HG02973 (cell line): ENCODE results near the gene SAMHD1.
"Not testable (repeated sequence)": the region's sequence is repeated elsewhere in the genome, so short reads cannot be mapped to it uniquely, and the experiment has no call there.

Experiments
- ATAC-seq: cut with Tn5 transposase; IDR thresholded peaks from one replicate; pipeline ENCODE4 v1.9.1; 2021; ENCODE audit warnings: moderate library complexity; ENCODE audit not compliant: unreplicated experiment

Gene SAMHD1

DNA sequence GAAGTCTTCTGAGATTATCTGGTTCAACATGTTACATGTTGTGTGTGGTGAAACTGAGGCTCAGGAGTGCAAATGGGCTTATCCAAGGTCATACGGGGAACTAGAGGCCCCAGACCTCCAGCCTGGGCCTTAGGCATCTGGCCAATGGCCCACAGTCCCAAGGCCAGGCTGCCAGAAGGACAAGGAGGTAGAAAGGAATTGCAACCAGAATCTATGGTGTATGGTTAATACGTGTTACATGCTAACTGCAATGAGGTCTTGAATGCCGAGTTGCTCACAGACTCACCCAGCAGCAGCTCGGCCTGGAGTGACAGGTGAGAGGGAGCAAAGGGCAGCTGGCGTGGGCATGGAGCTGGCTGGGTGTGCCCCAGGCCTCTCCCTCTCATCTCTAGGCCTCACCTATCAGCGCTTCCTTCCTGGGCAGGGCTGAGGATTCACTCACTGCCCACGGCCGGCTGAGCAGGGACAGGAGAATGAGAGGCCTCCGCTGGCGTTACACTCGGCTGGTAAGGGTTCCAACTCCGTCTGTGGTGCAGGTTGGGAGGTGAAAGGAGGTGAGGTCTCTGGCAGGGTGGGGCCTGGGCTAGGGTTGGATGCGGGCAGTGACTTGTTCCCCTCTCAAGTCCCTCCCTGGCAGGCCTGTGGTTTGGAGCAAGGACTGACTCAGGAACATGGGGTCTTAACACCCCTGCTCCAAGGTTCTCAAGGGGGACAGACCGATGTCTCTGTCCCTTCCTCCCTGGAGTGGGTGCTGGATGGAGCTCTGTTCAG is 75.6 kb downstream of the SAMHD1 start, which contains the start of gene TLDC2:
TLDC2 (plus strand) TSS at position 437 of the 771 bp plus-strand sequence; CDS start at position 474, 37 bp downstream.
- no peak for ATAC-seq

DNA sequence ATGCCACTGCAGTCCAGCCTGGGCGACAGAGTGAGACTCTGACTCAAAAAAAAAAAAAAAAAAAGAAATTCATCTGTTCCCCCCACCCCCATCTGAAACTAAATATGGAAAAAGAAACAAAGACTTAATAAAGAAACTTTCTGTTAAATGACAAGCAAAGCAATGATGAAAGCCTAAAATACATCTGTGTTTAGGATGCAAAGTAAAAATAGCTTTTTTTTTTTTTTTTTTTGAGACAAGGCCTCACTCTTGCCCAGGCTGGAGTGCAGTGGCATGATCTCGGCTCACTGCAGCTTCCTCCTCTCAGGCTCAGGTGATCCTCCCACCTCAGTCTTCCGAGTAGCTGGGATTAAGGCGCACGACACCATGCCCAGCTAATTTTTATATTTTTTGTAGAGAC is 76.4 kb downstream of the SAMHD1 start:
- ATAC-seq, result not testable (repeated sequence)

DNA sequence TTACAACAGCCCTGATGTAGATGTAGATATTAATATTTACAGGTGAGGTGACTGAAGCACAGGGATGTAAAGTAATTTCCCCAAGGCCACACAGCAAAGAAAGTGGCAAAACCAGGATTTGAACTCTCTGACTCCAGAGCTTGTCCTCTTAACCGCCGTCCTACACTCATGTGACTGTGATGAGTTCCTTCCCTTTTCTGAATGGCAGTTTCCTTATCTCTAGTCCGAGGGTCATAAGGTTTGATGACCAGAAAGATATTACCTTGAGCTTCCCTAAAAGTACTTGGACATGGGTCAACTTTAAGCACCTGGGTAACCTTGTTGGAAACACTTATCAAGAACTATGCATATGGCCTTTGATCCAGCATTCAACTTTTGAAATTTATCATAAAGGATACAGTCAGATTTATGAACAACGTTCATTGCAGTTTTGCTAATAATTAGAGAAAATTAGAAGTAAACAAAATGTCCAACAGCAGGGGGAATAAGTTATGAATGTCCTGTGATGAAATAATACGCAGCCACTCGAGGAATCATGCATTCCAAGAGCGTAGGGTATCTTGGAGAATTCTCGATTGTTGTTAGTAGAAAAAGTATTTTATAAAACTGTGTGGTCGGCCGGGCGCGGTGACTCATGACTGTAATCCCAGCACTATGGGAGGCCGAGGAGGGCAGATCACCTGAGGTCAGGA is 77.9 kb downstream of the SAMHD1 start:
- no peak for ATAC-seq

DNA sequence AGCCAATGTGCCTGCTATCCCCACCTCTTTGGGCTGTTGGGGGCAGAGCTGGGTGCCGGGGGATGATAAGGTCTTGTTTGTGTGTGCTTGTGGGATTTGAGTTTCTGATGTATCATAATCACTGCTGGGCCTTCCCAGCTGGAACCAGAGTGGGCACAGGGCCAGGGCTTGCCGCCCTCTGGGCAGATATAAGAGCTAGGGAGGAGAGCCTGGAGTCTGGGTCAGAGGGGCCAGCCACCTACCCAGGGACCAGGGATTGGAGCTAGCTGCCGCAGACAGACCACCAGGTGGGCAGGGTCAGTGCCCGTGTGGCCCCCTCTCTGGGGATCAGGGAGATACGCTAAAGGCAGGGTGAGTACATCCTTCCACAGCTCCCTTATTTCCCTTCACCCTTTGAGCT is 78.7 kb downstream of the SAMHD1 start:
- ATAC-seq, result no peak

DNA sequence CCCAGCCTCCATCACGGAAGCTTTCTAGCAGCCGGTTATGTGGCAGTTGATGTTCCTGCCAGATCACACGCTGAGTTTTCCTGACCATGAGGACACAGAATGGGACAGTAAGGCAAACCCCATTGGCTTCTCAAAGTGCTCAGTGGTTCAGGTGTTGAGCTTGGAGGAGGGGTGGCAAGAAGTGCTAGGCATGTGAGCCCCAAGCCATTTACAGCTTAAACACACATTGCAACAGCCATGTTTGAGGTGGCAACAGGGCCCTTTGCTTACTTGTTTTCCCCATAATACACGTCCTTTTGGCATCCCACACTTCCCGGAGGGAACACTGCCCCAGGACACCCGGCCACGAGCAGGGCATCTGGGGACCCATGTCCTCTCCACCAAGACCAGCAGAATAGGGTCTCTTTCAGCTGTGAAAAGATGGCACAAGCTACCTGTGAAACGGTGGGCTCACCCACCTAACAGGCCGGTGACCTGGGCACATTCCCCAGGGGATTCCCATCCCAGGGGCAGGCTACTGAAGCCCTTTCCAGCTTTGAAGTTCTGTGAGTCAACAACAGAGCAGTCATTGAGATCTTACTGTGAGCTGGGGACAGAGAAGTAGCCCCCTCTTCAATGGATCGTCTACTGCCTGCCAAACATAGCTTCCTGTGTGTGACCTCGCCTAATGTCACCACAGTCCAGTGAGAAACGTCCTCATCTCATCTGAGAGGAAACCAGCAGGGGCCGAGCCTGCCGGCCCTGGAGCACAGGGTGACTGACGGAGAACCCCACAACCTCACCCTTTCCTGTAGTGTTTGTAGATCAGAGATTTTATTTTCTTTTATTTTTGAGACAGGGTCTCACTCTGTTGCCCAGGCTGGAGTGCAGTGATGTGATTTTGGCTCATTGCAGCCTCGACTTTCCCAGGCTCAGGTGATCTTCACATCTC is 79.6 kb downstream of the SAMHD1 start:
- no peak for ATAC-seq

DNA sequence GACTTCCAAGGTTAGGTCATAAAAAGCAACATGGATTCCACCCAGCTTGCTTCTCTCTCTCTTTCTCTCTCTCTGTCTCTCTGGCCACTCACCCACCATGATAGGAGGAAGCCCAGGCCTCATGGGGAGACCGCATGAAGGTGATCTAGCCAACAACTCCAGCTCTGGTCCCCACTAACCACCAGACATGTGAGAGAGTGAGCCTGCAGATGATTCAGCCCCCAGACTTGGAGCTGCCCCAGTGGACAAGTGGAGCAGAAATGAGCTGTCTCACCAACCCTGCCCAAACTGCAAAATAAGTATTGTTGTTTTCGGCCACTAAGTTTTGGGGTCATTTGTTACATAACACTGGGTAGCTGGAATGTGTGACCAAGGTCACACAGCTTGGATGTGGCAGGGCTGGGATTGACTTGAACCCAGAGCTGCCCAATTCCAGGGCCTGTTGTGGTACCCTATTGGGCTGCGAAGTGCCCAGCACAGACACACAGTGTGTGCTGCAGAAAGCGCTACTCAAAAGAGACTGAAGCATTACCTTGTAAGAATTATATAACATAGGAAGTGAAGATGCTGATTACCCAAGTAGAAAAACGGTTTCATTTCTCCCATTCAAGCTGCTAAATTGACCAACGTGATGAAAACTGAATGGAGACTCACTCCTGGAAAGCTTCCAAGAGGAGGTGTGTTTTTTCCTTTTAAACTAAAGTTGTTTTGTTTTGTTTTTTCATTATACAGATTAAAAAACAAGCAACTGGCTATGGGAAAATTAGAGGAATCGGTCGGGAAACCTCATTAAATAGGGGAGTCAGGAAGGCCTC is 84.6 kb downstream of the SAMHD1 start:
- no peak for ATAC-seq

DNA sequence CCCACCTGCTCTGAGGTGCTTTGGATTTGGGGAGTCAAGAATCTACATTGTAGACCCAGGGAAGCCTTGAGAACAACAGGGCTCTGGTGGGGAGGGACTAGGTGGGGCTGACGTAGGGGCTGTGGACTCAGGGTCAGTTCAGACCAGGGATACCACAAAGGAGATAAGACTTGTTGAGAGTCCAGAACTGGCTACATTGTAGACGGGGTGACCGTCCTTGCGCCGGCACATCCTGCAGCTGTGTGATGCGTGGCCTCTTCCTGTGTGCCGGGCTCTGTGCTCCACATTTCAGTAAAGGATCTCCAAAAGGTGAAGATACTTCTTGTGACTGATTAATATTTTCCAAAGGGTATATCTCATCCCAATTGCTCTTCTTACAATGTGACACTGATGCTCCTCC is 85.3 kb downstream of the SAMHD1 start:
- ATAC-seq, result no peak

DNA sequence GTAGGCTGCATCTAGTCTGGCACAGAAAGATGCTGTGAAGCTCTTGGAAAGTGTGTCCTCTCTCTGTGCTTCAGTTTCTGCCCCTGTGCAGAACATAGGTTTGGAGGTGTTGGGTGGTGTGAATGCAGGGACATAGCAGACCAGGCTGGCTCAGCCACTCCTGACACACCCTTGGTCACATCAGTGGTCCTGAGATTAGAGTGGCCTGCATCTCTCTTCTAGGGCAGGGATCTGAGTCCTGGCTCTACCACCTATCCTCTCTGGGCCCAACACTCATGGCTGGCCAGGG is 85.7 kb downstream of the SAMHD1 start:
- no peak for ATAC-seq

DNA sequence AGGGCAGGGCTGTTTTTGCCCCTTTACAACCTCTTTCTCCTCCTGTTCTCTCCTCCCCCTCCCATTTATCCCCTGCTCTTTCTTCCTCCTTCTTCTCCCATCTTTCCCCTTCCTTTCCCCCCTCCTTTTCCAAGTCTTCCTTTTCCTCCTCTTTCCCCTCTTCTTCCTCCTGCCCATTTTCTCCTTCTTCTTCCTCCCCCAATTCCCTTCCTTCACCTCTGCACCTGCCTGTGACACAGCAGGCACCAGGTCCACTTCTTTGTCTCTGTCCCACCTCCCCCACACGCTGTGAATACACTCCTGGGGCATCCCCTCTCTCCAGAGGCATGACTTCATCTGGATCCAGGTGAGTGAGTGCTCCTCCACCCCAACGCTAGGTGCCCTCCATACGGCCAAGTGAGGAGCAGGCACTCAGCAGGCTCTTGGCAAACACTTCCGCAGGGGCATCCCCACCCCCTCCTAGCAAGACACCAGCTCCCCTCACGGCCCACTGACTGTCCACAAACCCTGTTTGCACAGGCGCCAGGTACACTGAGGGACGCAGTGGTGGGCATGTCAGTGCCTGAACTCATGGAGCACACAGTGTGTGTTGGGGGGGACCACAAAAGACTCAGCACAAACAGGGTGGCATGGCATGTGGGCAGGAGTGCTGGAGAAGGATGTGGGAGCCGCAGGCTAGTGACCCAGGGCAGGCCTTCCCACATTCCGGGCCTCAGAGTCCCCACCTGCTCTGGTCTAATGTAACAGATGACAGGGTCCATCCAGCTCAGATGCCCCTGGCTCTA is 86.2 kb downstream of the SAMHD1 start:
- no peak for ATAC-seq

DNA sequence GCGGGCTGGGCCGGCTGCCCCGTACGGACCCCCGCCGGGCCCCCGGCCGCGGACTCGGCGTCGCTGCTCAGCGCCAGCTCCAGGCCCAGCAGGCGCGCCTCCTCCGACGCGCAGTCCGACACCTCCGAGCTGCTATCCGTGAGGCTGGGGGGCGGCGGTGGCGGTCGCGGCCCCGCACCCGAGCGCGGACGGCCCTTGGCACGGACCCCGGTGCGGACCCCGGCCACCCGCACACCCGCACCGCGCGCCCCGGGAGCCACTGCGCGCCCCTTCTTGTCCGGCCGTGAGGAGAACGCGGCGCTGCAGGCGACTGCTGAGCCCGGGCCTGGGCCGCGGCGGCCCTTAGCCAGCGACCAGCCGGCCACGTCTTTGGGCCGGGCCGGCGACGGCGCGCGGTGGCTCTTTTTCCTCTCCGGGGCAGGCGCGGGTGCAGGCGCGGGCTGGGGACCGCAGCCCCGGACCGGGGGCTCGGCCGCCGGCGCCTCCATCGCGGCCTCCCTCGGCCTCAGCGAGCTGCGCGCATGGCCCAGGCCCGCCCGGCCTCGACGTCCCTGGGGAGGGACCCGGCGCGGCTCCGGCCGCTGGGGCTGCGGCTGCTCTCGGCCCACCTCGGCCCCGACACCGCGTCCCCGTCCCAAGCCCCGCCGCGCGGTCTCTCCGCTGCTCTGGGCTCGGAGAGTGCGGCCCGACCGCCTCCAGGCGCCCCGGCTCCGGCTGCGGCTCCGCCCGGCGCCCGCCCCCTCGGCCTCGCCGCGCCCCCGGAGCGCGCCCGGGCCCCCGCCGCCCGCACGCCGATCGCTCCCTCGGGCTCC is 88.4 kb downstream of the SAMHD1 start:
- ATAC-seq, result peak; percentile 42

DNA sequence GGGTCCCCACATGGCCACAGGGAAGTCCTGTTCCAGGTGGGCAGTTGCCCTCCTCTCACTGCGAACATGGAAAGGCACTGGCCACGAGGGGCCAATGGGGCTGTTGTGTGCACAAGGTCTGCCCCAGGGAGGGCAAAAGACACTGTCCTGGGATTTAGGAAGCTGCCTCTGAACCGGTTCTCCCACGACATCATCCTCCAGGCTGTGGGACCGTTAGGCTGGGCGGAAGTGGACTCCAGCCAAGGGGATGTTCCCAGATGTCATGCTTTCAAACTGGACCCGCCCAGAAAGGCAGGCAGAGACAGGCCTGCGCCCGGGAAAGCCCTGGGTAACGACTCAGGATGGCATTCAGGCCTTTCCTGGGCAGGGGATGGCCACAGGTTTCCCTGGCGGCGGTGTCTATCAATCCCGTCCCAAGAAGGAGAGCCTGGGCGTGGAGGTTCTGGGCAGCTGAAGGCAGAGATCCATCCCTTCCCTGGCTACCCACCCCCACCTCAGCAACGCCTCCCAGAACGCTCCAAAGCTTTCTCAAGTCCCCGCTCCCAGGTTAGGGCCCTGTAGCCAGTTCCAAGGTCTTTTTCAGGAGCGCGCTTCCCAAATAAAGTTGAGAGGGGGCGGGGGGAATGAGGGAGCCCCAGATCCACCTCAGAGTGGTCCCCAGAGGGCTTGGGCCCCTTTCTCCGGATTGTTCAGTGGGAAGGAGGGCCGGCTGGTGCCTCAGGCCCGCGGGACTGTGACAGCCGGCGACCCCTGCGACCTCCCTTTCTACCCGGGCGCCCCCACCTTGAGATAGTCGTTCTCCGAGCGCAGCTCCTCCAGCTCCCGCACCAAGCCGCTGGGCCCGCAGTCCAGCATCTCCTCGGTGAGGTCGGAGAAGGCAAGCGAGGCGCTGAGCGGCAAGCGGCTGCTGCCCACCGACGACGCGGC is 89.4 kb downstream of the SAMHD1 start:
- no peak for ATAC-seq

DNA sequence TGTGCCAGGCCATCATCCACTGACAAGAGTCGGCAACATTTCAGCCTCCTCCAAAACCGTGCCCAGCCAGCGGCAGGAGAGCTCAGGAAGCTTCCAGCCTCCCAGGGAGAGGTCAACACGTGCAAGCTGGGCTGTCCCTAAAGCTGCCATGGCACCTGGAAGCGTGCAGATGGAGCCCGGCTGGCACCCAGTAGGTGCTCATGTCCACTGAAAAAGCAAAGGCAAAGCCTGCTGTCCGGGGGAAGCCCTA is 90.0 kb downstream of the SAMHD1 start:
- no peak for ATAC-seq

DNA sequence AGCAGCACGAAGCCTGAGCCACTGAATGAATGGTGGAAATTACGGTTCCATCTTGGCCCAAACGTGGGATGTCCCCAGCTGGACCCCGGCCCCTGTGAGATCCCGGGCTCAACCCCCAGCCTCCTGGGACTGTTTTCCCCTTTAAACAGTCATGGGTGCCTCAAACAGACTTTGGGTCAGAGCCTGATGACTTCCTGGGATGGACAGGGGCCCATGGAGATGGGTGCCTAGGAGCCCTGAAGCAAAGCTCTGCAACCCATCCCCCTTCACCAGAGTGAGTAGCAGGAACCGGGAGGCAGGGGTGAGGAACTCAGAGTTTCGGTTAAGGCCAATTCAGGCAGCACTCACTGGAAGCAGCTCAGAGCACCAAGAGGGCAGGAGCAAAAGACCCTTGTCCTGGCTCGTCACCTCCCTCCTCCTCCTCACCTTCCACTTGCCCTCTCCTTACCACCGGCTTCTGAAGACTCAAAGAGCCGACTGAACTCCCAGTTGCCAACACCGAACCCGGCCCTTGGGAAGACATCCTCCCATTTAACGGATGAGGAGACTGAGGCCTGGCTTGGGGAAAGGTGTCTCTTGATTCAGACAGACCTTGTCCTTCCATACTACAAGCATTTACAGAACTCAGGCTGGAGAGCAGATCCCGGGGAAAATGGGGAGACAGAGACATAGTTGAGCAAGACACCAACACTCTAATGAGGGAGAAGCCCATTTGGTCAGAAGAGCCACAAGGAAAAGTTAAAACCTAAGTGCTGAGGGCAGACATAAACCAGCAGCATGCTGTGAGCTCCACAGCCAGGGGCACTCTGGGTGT is 90.5 kb downstream of the SAMHD1 start:
- no peak for ATAC-seq

DNA sequence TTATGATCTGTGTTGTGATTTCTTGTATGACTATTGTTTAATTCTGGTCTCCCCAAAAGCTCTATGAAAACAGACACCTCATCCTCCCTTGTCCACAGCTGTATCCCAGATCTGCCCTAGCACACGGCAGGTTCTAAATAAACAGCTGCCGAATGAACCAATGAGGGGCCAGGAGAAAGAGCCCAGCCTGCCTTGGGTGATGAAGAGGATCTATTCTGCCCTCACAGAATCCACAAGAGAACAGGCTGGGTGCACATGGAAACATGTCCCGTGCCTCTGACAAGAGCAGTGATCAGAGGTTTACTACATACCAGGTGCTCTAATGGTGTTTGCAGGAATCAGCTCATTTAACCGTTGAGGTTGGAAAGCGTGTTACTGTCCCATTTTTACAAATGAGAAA is 91.2 kb downstream of the SAMHD1 start:
- ATAC-seq, result no peak

DNA sequence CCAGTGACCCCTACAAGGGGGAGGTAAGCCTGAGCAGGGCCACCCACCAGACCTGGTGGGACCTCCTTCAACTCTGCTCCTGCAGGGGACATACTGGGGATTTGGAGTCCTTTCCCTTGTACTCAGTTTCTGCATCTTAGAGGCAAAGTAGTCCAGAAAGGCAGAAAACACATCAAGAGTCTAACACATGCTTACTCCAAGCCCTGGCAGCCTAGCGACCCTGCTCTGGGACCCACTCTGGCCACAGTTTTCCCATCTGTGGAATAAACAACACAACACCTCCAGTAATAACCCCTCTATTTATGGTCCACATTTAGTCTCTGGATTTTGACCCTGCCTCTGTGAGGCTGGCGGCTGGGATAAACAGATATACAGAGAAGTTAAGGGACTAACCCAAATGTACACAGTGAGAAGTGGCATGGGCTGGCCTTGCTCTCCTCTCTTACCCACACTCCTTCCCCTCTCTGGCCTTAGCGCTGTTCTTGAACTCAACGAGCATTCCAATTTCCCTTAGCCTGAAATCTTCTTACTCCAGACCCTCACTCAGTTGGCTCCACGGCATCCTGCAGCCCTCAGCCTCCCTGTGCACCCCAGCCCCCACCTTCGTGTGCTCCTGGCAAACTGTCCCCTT is 91.7 kb downstream of the SAMHD1 start:
- no peak for ATAC-seq

DNA sequence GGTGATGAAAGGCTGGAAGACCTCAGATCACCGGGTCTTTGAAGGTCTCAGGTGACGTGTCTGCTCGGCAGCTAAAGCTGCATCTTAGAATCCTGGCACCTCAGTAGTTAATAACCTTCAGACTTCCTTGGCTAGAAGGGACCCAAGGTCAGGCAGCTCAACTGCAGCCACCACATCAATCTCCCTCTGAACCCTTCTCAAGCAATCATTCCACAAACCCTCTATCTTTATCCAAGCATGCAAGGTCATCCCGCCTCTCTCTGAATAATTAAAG is 92.3 kb downstream of the SAMHD1 start:
- no peak for ATAC-seq
